A673 (cell line): ENCODE measurements around the gene ST7. TPM values are rescaled to one million over a fixed set of nuclear protein-coding genes. Genes with fewer than 3 reads are reported as not detected.

Source experiments
- BruUV-seq: library from RNA; stranded (reverse); fragments of 400-500 nt; replicated peaks from 2 replicates; lab custom pipeline; 2021; lab: Mats Ljungman, UMichigan
- CTCF ChIA-PET: fragments of 300-600 bp; sonication (Branson Sonifier 250); formaldehyde crosslinking; loops from one replicate; lab custom pipeline; 2022; ENCODE audit warnings: antibody characterized with exemption; lab: Charles Lee
- POLR2A ChIA-PET: fragments of 300-600 bp; sonication (Branson Sonifier 250); formaldehyde crosslinking; loops from one replicate; lab custom pipeline; 2022; ENCODE audit warnings: antibody characterized with exemption; ENCODE audit not compliant: low non-redundant PET; lab: Charles Lee
- DNase-seq: peaks from one replicate; pipeline ENCODE4 v3.0.0-alpha.2; 2015; ENCODE audit warnings: low spot score
- H3K27ac ChIP-seq: fragments of 200-600 bp; sonication (generic); 2 replicates; pipeline ENCODE4 v1.5.1; 2016; ENCODE audit warnings: mixed run types, low read depth, mild to moderate bottlenecking, mixed read lengths, antibody characterized with exemption, low read length; ENCODE audit not compliant: poor library complexity, severe bottlenecking
- H3K27me3 ChIP-seq: fragments of 200-600 bp; sonication (generic); replicated peaks from 2 replicates; pipeline ENCODE4 v1.6.1; 2017; ENCODE audit warnings: mixed run types, low read depth, mild to moderate bottlenecking, mixed read lengths, antibody characterized with exemption, low read length; ENCODE audit not compliant: insufficient read depth, poor library complexity
- H3K36me3 ChIP-seq: fragments of 200-600 bp; sonication (generic); 2 replicates; pipeline ENCODE4 v1.6.1; 2016; ENCODE audit warnings: mixed run types, mild to moderate bottlenecking, mixed read lengths, antibody characterized with exemption, low read length; ENCODE audit not compliant: insufficient read depth, poor library complexity, severe bottlenecking
- H3K4me1 ChIP-seq: fragments of 200-600 bp; sonication (generic); 2 replicates; pipeline ENCODE4 v1.6.1; 2017; ENCODE audit warnings: mixed run types, mild to moderate bottlenecking, mixed read lengths, antibody characterized with exemption, low read length; ENCODE audit not compliant: insufficient read depth, poor library complexity, severe bottlenecking
- H3K4me3 ChIP-seq: fragments of 200-600 bp; sonication (generic); 2 replicates; pipeline ENCODE4 v1.5.1; 2016; ENCODE audit warnings: low read depth, mixed run types, mild to moderate bottlenecking, mixed read lengths, low read length; ENCODE audit not compliant: poor library complexity, severe bottlenecking
- H3K9me3 ChIP-seq: fragments of 200-600 bp; sonication (generic); 2 replicates; pipeline ENCODE4 v1.6.1; 2016; ENCODE audit warnings: mixed run types, low read depth, mild to moderate bottlenecking, mixed read lengths, antibody characterized with exemption, low read length; ENCODE audit not compliant: poor library complexity, severe bottlenecking
- EZH2 ChIP-seq: fragments of 200-600 bp; sonication (generic); IDR thresholded peaks from 2 replicates; pipeline ENCODE4 v1.6.1; 2017; ENCODE audit warnings: borderline replicate concordance, low read depth, mild to moderate bottlenecking, mixed read lengths, antibody characterized with exemption, low read length; ENCODE audit not compliant: poor library complexity, severe bottlenecking
- intact Hi-C: fragments of 100-400 bp; cut with micrococcal nuclease; formaldehyde crosslinking; loops from one replicate; pipeline ENCODE4 v1.10.0; 2022; ENCODE audit not compliant: unreplicated experiment
- total RNA-seq: library from RNA; stranded (reverse); gene quantifications from 2 replicates; pipeline ENCODE4 v1.2.3, GENCODE V29; 2021
- TF ChIP-seq, protein P1 (sequence below): fragments of 300-800, 200-600 bp; sonication (generic); conservative IDR thresholded peaks from 2 replicates; pipeline ENCODE4 v1.5.1; 2017; ENCODE audit warnings: low read depth, mild to moderate bottlenecking, antibody characterized with exemption, low read length, moderate library complexity, mixed read lengths

Gene ST7
- total RNA-seq, 1 experiment from 2014 or later, result 24.3 TPM

DNA sequence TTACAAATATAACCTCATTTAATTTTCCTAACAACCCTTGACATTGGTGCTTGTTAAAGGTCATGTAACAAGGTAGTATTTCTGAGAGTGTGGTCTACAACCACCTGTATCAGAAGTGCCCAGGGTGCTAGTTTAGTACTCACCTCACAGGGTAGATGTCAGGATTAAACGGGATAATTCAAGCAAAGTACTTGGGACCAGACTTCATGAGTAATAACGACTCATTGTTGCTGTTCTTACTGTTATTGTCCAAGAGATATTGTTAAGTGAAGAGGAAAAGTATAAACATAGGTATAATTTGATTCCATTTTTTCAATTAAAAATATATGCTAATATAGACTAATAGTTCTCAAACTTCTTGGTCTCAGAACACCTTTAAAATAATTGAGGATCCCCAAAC, 190.3 kb downstream of the ST7 start:
- no peaks in the 10 kb centered on the region for H3K4me1 ChIP-seq
- DNase-seq, result no peak
- CTCF ChIA-PET, result no interaction called here
- no peak overlapping the region for H3K27ac ChIP-seq
- BruUV-seq, result no TSS peak
- no peaks in the 10 kb centered on the region for H3K36me3 ChIP-seq
- TF ChIP-seq, protein P1, sequence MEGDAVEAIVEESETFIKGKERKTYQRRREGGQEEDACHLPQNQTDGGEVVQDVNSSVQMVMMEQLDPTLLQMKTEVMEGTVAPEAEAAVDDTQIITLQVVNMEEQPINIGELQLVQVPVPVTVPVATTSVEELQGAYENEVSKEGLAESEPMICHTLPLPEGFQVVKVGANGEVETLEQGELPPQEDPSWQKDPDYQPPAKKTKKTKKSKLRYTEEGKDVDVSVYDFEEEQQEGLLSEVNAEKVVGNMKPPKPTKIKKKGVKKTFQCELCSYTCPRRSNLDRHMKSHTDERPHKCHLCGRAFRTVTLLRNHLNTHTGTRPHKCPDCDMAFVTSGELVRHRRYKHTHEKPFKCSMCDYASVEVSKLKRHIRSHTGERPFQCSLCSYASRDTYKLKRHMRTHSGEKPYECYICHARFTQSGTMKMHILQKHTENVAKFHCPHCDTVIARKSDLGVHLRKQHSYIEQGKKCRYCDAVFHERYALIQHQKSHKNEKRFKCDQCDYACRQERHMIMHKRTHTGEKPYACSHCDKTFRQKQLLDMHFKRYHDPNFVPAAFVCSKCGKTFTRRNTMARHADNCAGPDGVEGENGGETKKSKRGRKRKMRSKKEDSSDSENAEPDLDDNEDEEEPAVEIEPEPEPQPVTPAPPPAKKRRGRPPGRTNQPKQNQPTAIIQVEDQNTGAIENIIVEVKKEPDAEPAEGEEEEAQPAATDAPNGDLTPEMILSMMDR, result no peak
- no peak for TF ChIP-seq EZH2
- no peaks in the 10 kb centered on the region for H3K27me3 ChIP-seq
- POLR2A ChIA-PET, result interaction anchor here (0.7 kb wide), 1 partner anchor 260 kb away, joined by 7 read pairs; no protein-coding TSS in a partner anchor
- H3K4me3 ChIP-seq, result no peak overlapping the region
- H3K9me3 ChIP-seq, result no peaks in the 10 kb centered on the region
- intact Hi-C loops, result no loop called here

DNA sequence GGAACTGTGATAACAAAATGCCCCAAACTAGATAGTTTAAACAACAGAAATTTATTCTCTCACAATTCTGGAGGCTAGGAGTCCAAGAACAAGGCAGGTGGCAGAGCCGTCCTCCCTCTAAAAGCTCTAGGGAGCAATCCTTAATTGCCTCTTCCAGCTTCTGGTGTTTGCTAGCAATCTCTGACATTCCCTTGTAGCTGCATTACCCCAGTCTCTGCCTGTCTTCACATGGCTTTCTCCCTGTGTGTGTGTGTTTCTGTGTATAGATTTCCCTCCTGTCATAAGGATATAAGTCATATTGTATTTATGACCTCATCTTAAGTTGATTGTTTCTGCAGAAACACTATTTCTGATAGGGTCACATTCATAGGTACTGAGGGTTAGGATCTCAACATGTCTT, 192.0 kb downstream of the ST7 start:
- BruUV-seq, result no TSS peak
- POLR2A ChIA-PET, result no interaction called here

DNA sequence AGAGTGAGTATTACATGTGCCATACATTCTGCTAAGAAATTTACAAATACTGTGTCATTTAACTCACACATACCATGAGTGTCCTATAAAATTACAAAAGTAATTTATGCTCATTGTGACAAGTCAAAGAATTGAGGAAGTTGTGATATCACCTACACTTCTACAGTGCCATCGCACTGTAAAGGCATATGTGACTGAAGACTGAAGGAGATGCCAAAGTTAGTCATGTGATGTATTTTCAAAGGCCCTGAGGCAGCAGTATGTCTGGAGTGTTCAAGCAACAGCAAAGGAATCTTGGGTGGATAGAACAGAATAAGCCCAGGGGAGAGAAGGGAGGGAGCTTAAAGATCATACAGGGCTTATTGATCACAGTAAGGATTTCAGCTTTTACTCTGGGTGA, 192.8 kb downstream of the ST7 start:
- Histone ChIP-seq H3K9me3 (no peaks in the 10 kb centered on the region), H3K4me1 (no peaks in the 10 kb centered on the region), H3K4me3 (no peak overlapping the region), H3K27me3 (no peaks in the 10 kb centered on the region), H3K36me3 (no peaks in the 10 kb centered on the region), H3K27ac (no peak overlapping the region)
- no peak for DNase-seq
- intact Hi-C loops, result no loop called here
- TF ChIP-seq, protein P1, result no peak
- TF ChIP-seq EZH2, result no peak
- no TSS peak for BruUV-seq
- ChIA-PET CTCF (no interaction called here), POLR2A (no interaction called here)

More for the DNA sequence above, 192.0 kb downstream of the ST7 start:
- H3K27me3 ChIP-seq, result no peaks in the 10 kb centered on the region
- H3K4me3 ChIP-seq, result no peak overlapping the region
- H3K27ac ChIP-seq, result no peak overlapping the region
- H3K9me3 ChIP-seq, result no peaks in the 10 kb centered on the region
- CTCF ChIA-PET, result no interaction called here
- TF ChIP-seq EZH2, result no peak
- TF ChIP-seq, protein P1, result no peak
- no peaks in the 10 kb centered on the region for H3K4me1 ChIP-seq
- no peaks in the 10 kb centered on the region for H3K36me3 ChIP-seq
- intact Hi-C loops, result no loop called here
- DNase-seq, result no peak
